Vagina (tissue), 2 donors: ENCODE measurements around the gene HMGCS2.

Experiments used
- CTCF ChIP-seq, 3 experiments: fragments of 450-650 bp in 2 of 3; fragments of 200-600 bp in 1 of 3; sonication (generic) in 1 of 3; IDR thresholded peaks; one replicate each; pipeline ENCODE4 v1.5.1; 2017 to 2019; ENCODE audit warnings: antibody characterized with exemption in 3 of 3, mild to moderate bottlenecking in 2 of 3, moderate library complexity in 2 of 3
- POLR2A ChIP-seq, 2 donors: fragments of 450-650 bp; IDR thresholded peaks; one replicate each; pipeline ENCODE4 v1.6.1; 2017; ENCODE audit warnings: antibody characterized with exemption in 2 of 2, mild to moderate bottlenecking in 2 of 2, moderate library complexity in 2 of 2
- POLR2AphosphoS5 ChIP-seq, 2 donors: sonication (generic); formaldehyde crosslinking; IDR thresholded peaks; one replicate each; pipeline ENCODE4 v1.9.0; 2017; ENCODE audit warnings: antibody characterized with exemption in 2 of 2, mild to moderate bottlenecking in 2 of 2, low read depth in 1 of 2; ENCODE audit not compliant: insufficient read depth in 1 of 2

DNA sequence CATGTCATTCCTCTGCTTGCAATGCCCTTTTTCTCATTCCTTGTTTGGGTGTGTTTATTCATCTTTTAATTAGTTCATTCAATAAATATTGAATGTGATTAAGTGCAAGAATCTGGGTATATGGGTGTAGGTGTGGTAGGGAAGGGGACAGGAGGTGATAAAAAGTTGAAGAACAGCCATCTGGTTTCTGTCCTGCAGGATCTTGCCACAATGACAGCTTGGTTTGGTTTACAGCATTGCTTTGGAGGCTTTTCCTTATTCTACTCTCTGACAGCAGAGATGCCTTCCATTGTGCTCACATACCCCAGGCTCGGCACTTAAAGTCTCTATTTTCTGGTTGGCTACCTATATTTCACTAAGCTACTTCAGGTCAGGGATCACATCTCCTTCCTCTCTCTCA is 45.6 kb upstream of the HMGCS2 start:
- TF ChIP-seq CTCF (IDR thresholded peaks at IDR 0.05) (no peak), POLR2AphosphoS5 (IDR thresholded peaks at IDR 0.05; ENCODE audit: insufficient read depth in 1 of 2, low read depth in 1 of 2) (no peak), POLR2A (IDR thresholded peaks at IDR 0.05) (no peak)
